K562 (cell line): Measurements from ENCODE around the gene DSPP. TPM values are rescaled to one million over a fixed set of nuclear protein-coding genes. Genes with fewer than 3 reads are reported as not detected.
A peak's percentile ranks its signal among the peaks of the same experiment; 100 is the strongest.

Experiments
- ATAC-seq: fragments of 200-7000 bp; cut with Tn5 transposase; 3 replicates; pipeline ENCODE4 v1.9.1; 2020; ENCODE audit warnings: moderate library complexity
- BruUV-seq: library from RNA; stranded (reverse); fragments of 400-500 nt; replicated peaks from 2 replicates; lab custom pipeline; 2021; lab: Mats Ljungman, UMichigan
- CTCF ChIA-PET: fragments of 300-600 bp; formaldehyde crosslinking; extraction: SDS; loops from one replicate; lab custom pipeline; 2021; ENCODE audit warnings: low intra/inter-chr PET ratio; lab: Yijun Ruan, JAX
- POLR2A ChIA-PET: fragments of 300-600, 350-650 bp; sonication (Branson Sonifier 250); formaldehyde crosslinking; extraction: SDS; loops from one replicate; lab custom pipeline; 2021; ENCODE audit warnings: antibody characterized with exemption, inconsistent platforms; lab: Yijun Ruan, JAX
- DNase-seq, 4 experiments: peaks; one replicate each; pipeline versions ENCODE4 v3.0.0 to v3.0.0-alpha.2; 2011 to 2018; ENCODE audit warnings: low spot score in 3 of 4, mixed read lengths in 3 of 4; ENCODE audit errors: extremely low read depth in 1 of 4
- FAIRE-seq: peaks from 2 replicates; lab custom pipeline; 2011; peaks lifted over from hg19 to GRCh38; lab: Jason Lieb, UNC
- H2AFZ ChIP-seq: 2 replicates; pipeline ENCODE4 v1.6.0; 2011; ENCODE audit warnings: low read depth, low read length, control low read depth, inconsistent platforms
- H3K27ac ChIP-seq: fragments of 200-600 bp; 3 replicates; pipeline ENCODE4 v1.8.0; 2011; ENCODE audit warnings: low read depth, mild to moderate bottlenecking, control low read depth, inconsistent platforms, low read length, moderate library complexity, mixed read lengths; ENCODE audit errors: extremely low read depth
- H3K27me3 ChIP-seq, 2 experiments: fragments of 300-600 bp in 1 of 2; 2 replicates in 1 of 2; 3 replicates in 1 of 2; pipeline versions ENCODE4 v1.6.0 to v1.8.0; 2011; ENCODE audit warnings: inconsistent platforms in 2 of 2, low read length in 2 of 2, mild to moderate bottlenecking in 1 of 2, mixed read lengths in 1 of 2, moderate library complexity in 1 of 2; ENCODE audit not compliant: control insufficient read depth in 2 of 2, insufficient read depth in 2 of 2
- H3K36me3 ChIP-seq: fragments of 300-600 bp; 3 replicates; pipeline ENCODE4 v1.8.0; 2011; ENCODE audit warnings: mild to moderate bottlenecking, low read length, inconsistent platforms; ENCODE audit not compliant: control insufficient read depth, insufficient read depth
- H3K4me1 ChIP-seq, 2 experiments: fragments of 200-600 bp in 1 of 2; replicated peaks in 1 of 2; 2 replicates in 1 of 2; 3 replicates in 1 of 2; pipeline versions ENCODE4 v1.5.1 to v1.8.0; 2011; ENCODE audit warnings: inconsistent platforms in 2 of 2, low read length in 2 of 2, mild to moderate bottlenecking in 1 of 2, mixed read lengths in 1 of 2, moderate library complexity in 1 of 2; ENCODE audit not compliant: control insufficient read depth in 2 of 2, insufficient read depth in 2 of 2
- H3K4me2 ChIP-seq: 2 replicates; pipeline ENCODE4 v1.6.1; 2011; ENCODE audit warnings: low read length, control low read depth, inconsistent platforms, mixed read lengths; ENCODE audit not compliant: insufficient read depth
- H3K4me3 ChIP-seq: fragments of 200-600 bp; sonication (generic), shearing (Covaris generic); 2 replicates; pipeline ENCODE4 v1.5.1; 2016; ENCODE audit warnings: control low read depth, inconsistent platforms
- H3K79me2 ChIP-seq: fragments of 200-600 bp; 3 replicates; pipeline ENCODE4 v1.8.0; 2011; ENCODE audit warnings: low read length, inconsistent platforms; ENCODE audit not compliant: control insufficient read depth, insufficient read depth
- H3K9ac ChIP-seq, 2 experiments: 2 replicates each; pipeline versions ENCODE4 v1.6.0 to v1.6.1; 2011; ENCODE audit warnings: low read depth in 2 of 2, low read length in 2 of 2, control low read depth in 1 of 2, inconsistent platforms in 1 of 2, mild to moderate bottlenecking in 1 of 2, mixed read lengths in 1 of 2; ENCODE audit not compliant: insufficient read depth in 1 of 2
- H3K9me1 ChIP-seq: one replicate; pipeline ENCODE4 v1.6.0; 2011; ENCODE audit warnings: inconsistent platforms, mild to moderate bottlenecking, low read length, moderate library complexity; ENCODE audit not compliant: control insufficient read depth, insufficient read depth
- H3K9me3 ChIP-seq: replicated peaks from 2 replicates; pipeline ENCODE4 v1.5.1; 2011; ENCODE audit warnings: low read depth, low read length, inconsistent platforms; ENCODE audit not compliant: control insufficient read depth, insufficient read depth
- H4K20me1 ChIP-seq: replicated peaks from 2 replicates; pipeline ENCODE4 v1.6.1; 2011; ENCODE audit warnings: low read length, inconsistent platforms, mixed read lengths; ENCODE audit not compliant: control insufficient read depth, insufficient read depth
- ARNT ChIP-seq, 2 experiments: fragments of 450-650 bp; IDR thresholded peaks; 2 replicates each; pipeline ENCODE4 v1.6.1; 2016; ENCODE audit warnings: mild to moderate bottlenecking in 1 of 2
- CTBP1 ChIP-seq: fragments of 450-650 bp; IDR thresholded peaks from 2 replicates; pipeline ENCODE4 v1.6.1; 2016; ENCODE audit warnings: borderline replicate concordance
- JUND ChIP-seq, 2 experiments: IDR thresholded peaks; 2 replicates in 1 of 2; 3 replicates in 1 of 2; pipeline ENCODE4 v1.6.1; 2011; ENCODE audit warnings: borderline replicate concordance in 2 of 2, low read depth in 2 of 2, low read length in 2 of 2, improper control_type of control experiment in 1 of 2, missing biosample characterization in 1 of 2, missing genetic modification characterization in 1 of 2, missing genetic modification reagents in 1 of 2
- MTA3 ChIP-seq: fragments of 450-650 bp; formaldehyde crosslinking; IDR thresholded peaks from 2 replicates; pipeline ENCODE4 v1.6.1; 2017; ENCODE audit warnings: mild to moderate bottlenecking, borderline replicate concordance
- NUFIP1 ChIP-seq: fragments of 450-650 bp; IDR thresholded peaks from 2 replicates; pipeline ENCODE4 v1.6.1; 2018; ENCODE audit not compliant: partially characterized antibody
- POLR3G ChIP-seq: IDR thresholded peaks from 2 replicates; pipeline ENCODE4 v1.6.1; 2011; ENCODE audit not compliant: insufficient read length, insufficient replicate concordance; ENCODE audit errors: extremely low read depth
- RBM14 ChIP-seq: fragments of 200-400 bp; formaldehyde crosslinking; IDR thresholded peaks from 2 replicates; pipeline ENCODE4 v1.6.1; 2018; ENCODE audit warnings: low read depth, mild to moderate bottlenecking, low read length, moderate library complexity, borderline replicate concordance; ENCODE audit not compliant: insufficient read depth
- SMARCE1 ChIP-seq: fragments of 450-650 bp; IDR thresholded peaks from 2 replicates; pipeline ENCODE4 v1.7.1; 2016; ENCODE audit warnings: mild to moderate bottlenecking
- ZNF263 ChIP-seq: sonication (generic); formaldehyde crosslinking; IDR thresholded peaks from 2 replicates; pipeline ENCODE4 v1.8.0; 2022; ENCODE audit warnings: mild to moderate bottlenecking, missing genetic modification reagents, borderline replicate concordance
- ZNF316 ChIP-seq: fragments of 450-650 bp; IDR thresholded peaks from 2 replicates; pipeline ENCODE4 v1.6.1; 2016
- WGBS: fragments of 100-300 bp; shearing (Covaris generic); methylation state at CpG from one replicate; pipeline ENCODE4 v1.1.6; 2016; ENCODE audit warnings: low coverage, mixed read lengths; ENCODE audit not compliant: insufficient coverage; ENCODE audit errors: missing lambda C conversion rate; 5-methylcytosine and 5-hydroxymethylcytosine counted together
- in situ Hi-C: fragments of 300-500 bp; cut with MboI; formaldehyde crosslinking; loops from 4 replicates; pipeline ENCODE4 v1.15.0; 2018; ENCODE audit warnings: inconsistent platforms, mixed read lengths
- intact Hi-C: fragments of 100-400 bp; cut with micrococcal nuclease; formaldehyde crosslinking; loops from 2 replicates; pipeline ENCODE4 v1.14.2; 2022
- polyA plus RNA-seq, 8 experiments: library from polyadenylated mRNA; depleted of rRNA in 4 of 8; stranded (reverse) in 5 of 8; unstranded in 3 of 8; fragments of >200 nt; fragmentation: Nextera tagmentation in 2 of 8; fragmentation: Illumina TruSeq in 1 of 8; extraction: Ambion mirVana in 2 of 8; extraction: Trizol in 1 of 8; gene quantifications; 2 replicates each; pipeline versions ENCODE4 v1.2.1 to v1.2.3, GENCODE V29; 2011 to 2014; ENCODE audit warnings: inconsistent platforms in 1 of 8, missing spikeins in 1 of 8
- total RNA-seq, 7 experiments: library from RNA; depleted of rRNA in 6 of 7; stranded (reverse); fragments of >200 nt in 6 of 7; fragmentation: Illumina TruSeq in 2 of 7; extraction: Trizol in 2 of 7; gene quantifications; 2 replicates each; pipeline versions ENCODE4 v1.2.1 to v1.2.3, GENCODE V29; 2011 to 2021; ENCODE audit warnings: low replicate concordance in 1 of 7
- TF ChIP-seq, protein P1 (sequence below), 2 experiments: fragments of 450-650 bp in 1 of 2; sonication (generic) in 1 of 2; formaldehyde crosslinking in 1 of 2; IDR thresholded peaks in 1 of 2; conservative IDR thresholded peaks in 1 of 2; 2 replicates each; pipeline versions ENCODE4 v1.6.1 to v1.8.1; 2016 to 2023; ENCODE audit warnings: mild to moderate bottlenecking in 2 of 2, moderate library complexity in 2 of 2, inconsistent platforms in 1 of 2, missing genetic modification reagents in 1 of 2
- TF ChIP-seq, protein P2 (sequence below): IDR thresholded peaks from 2 replicates; pipeline ENCODE4 v1.6.1; 2012; ENCODE audit warnings: low read depth, low read length, improper control_type of control experiment, borderline replicate concordance

The DSPP gene
- total and polyA plus RNA-seq, 9 of the 15 experiments (the other 6 are each of a cell fraction or from before 2014, with no cell fraction given) = not detected

DNA sequence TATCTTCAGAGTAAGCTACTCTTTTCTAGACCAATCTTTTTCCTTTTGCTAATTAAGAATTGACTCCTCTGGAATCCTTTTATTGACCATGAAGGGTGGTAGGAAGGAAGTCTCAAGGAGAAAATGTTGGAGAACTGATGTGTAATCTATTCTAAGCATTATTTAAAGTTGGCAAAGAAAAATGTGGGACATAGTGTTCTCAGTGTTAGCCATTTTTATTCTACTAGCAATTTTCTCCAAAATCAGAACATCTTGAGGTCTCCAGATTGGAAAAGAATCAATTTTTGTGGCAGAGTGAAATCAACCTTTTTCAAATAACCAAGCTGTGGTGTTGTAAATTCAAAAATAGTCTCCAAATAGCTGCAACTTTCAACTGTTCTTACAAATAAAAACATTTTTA is 23.3 kb downstream of the DSPP start:
- H3K9me3 ChIP-seq = no peaks in the 10 kb centered on the region
- H3K79me2 ChIP-seq = no peaks in the 10 kb centered on the region
- ChIA-PET CTCF (no interaction called here), POLR2A (interaction anchor here (1.5 kb wide), 1 partner anchor 11 kb away, joined by 3 read pairs; no protein-coding TSS in a partner anchor)
- H3K4me2 ChIP-seq = no peak overlapping the region
- FAIRE-seq = no peak
- H3K9ac ChIP-seq = no peak overlapping the region
- ATAC-seq = no peak
- no peak overlapping the region for H3K27ac ChIP-seq
- no peak for DNase-seq
- BruUV-seq = no TSS peak
- intact Hi-C loops (no loop called here), in situ Hi-C loops (no loop called here)
- H3K4me3 ChIP-seq = no peak overlapping the region
- H4K20me1 ChIP-seq = no peaks in the 10 kb centered on the region
- no peaks in the 10 kb centered on the region for H3K36me3 ChIP-seq
- H3K27me3 ChIP-seq = no peaks in the 10 kb centered on the region
- H3K9me1 ChIP-seq = no peaks in the 10 kb centered on the region
- no peak for TF ChIP-seq SMARCE1
- no peak for TF ChIP-seq CTBP1
- TF ChIP-seq RBM14 = no peak
- no peak for TF ChIP-seq ZNF263
- TF ChIP-seq MTA3 = no peak
- TF ChIP-seq ZNF316 = no peak
- no peak for TF ChIP-seq POLR3G
- TF ChIP-seq, all 486 proteins: peak for 0
- no peak overlapping the region for H2AFZ ChIP-seq
- no peaks in the 10 kb centered on the region for H3K4me1 ChIP-seq

DNA sequence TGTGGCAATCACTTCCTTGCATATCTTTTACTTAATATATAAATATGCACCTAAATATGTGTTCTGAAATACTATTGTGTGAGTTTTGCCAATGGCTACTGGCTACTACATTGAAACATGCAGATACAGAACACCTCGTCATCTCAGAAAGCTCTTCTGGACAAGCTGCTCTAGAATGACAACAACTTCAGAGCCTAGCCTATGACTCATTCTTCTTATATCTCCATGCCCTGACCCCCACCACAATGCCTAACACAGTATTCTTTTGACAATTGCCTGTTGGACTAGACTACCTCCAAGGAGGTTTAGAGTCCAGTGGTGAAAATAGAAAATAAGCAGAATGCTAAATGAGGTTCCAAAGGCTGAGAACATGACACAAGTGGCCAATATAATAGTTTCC is 24.1 kb downstream of the DSPP start:
- 0% methylated on average over 1 of the region's 1 CpG for WGBS
- peak; percentile 36; the same call in 1 of the 3 replicates for ATAC-seq

More for the DNA sequence above, 24.1 kb downstream of the DSPP start:
- H3K36me3 ChIP-seq = no peaks in the 10 kb centered on the region
- no peaks in the 10 kb centered on the region for H3K79me2 ChIP-seq
- in situ Hi-C loops = no loop called here
- H3K4me2 ChIP-seq = no peak overlapping the region
- CTCF ChIA-PET = no interaction called here
- H3K9ac ChIP-seq = no peak overlapping the region
- no peak overlapping the region for H2AFZ ChIP-seq
- FAIRE-seq (no peak), DNase-seq (peak in 2 of 4 experiments; percentile 3 to 4)
- H3K4me3 ChIP-seq = no peak overlapping the region
- POLR2A ChIA-PET = interaction anchor here (1.5 kb wide), 1 partner anchor 11 kb away, joined by 3 read pairs; no protein-coding TSS in a partner anchor
- no peaks in the 10 kb centered on the region for H3K27me3 ChIP-seq
- no peaks in the 10 kb centered on the region for H3K9me1 ChIP-seq
- H3K4me1 ChIP-seq = no peaks in the 10 kb centered on the region
- no peaks in the 10 kb centered on the region for H3K9me3 ChIP-seq
- H4K20me1 ChIP-seq = no peaks in the 10 kb centered on the region
- TF ChIP-seq ARNT (IDR thresholded peaks at IDR 0.05) (peak in 1 of 2 experiments; percentile 65; a peak in 1 of 4 replicates), JUND (IDR thresholded peaks at IDR 0.05; ENCODE audit: borderline replicate concordance, low read depth, low read length) (peak; percentile 34; the same call in 1 of the 2 replicates), JUND (tag; IDR thresholded peaks at IDR 0.05; ENCODE audit: borderline replicate concordance, low read depth, low read length) (peak; percentile 56; the same call in 2 of the 3 replicates), NUFIP1 (no peak)
- TF ChIP-seq, protein P1, sequence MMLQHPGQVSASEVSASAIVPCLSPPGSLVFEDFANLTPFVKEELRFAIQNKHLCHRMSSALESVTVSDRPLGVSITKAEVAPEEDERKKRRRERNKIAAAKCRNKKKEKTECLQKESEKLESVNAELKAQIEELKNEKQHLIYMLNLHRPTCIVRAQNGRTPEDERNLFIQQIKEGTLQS (IDR thresholded peaks at IDR 0.05) = peak; percentile 27; the same call in 1 of the 2 replicates
- TF ChIP-seq, protein P1 (CRISPR knock-in tag; conservative IDR thresholded peaks at IDR 0.05) = no peak
- TF ChIP-seq, protein P2, sequence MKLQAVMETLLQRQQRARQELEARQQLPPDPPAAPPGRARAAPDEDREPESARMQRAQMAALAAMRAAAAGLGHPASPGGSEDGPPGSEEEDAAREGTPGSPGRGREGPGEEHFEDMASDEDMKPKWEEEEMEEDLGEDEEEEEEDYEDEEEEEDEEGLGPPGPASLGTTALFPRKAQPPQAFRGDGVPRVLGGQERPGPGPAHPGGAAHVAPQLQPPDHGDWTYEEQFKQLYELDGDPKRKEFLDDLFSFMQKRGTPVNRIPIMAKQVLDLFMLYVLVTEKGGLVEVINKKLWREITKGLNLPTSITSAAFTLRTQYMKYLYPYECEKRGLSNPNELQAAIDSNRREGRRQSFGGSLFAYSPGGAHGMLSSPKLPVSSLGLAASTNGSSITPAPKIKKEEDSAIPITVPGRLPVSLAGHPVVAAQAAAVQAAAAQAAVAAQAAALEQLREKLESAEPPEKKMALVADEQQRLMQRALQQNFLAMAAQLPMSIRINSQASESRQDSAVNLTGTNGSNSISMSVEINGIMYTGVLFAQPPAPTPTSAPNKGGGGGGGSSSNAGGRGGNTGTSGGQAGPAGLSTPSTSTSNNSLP = no peak
- BruUV-seq = no TSS peak
- H3K27ac ChIP-seq = no peak overlapping the region
- intact Hi-C loops = no loop called here
